HepG2 (cell line): Measurements from ENCODE around the gene RCOR1. TPM values are rescaled to one million over a fixed set of nuclear protein-coding genes. Genes with fewer than 3 reads are reported as not detected.

Experiments used
- ATF1 ChIP-seq: IDR thresholded peaks from 2 replicates; pipeline ENCODE4 v1.6.1; 2016; ENCODE audit warnings: mild to moderate bottlenecking, control low read depth
- ELF3 ChIP-seq: IDR thresholded peaks from 2 replicates; pipeline ENCODE4 v1.6.1; 2016; ENCODE audit warnings: missing genetic modification reagents, missing compliant biosample characterization
- HOXA7 ChIP-seq: sonication (generic); formaldehyde crosslinking; IDR thresholded peaks from 2 replicates; pipeline ENCODE4 v1.8.1; 2022; ENCODE audit warnings: mild to moderate bottlenecking, missing genetic modification reagents, moderate library complexity
- SALL1 ChIP-seq: sonication (generic); formaldehyde crosslinking; IDR thresholded peaks from 2 replicates; pipeline ENCODE4 v1.8.0; 2022; ENCODE audit warnings: mild to moderate bottlenecking, missing genetic modification reagents
- SMC3 ChIP-seq: IDR thresholded peaks from 2 replicates; pipeline ENCODE4 v1.6.1; 2011; ENCODE audit warnings: low read length, improper control_type of control experiment
- SRF ChIP-seq: IDR thresholded peaks from 2 replicates; pipeline ENCODE4 v1.6.1; 2011; ENCODE audit warnings: mild to moderate bottlenecking, low read depth, low read length, moderate library complexity
- ZBTB10 ChIP-seq: sonication (generic); formaldehyde crosslinking; IDR thresholded peaks from 2 replicates; pipeline ENCODE4 v1.4.0; 2020; ENCODE audit warnings: missing genetic modification reagents, borderline replicate concordance
- ZFX ChIP-seq: sonication (generic); formaldehyde crosslinking; IDR thresholded peaks from 2 replicates; pipeline ENCODE4 v1.4.0; 2020; ENCODE audit warnings: mild to moderate bottlenecking, low read depth, missing genetic modification reagents, moderate library complexity
- ZNF3 ChIP-seq: IDR thresholded peaks from 2 replicates; pipeline ENCODE4 v1.7.0; 2017; ENCODE audit warnings: inconsistent platforms
- ZNF510 ChIP-seq: sonication (generic); formaldehyde crosslinking; IDR thresholded peaks from 2 replicates; pipeline ENCODE4 v1.4.0; 2020; ENCODE audit warnings: low read depth, mild to moderate bottlenecking, missing genetic modification reagents
- ZNF7 ChIP-seq: IDR thresholded peaks from 2 replicates; pipeline ENCODE4 v1.6.1; 2016; ENCODE audit warnings: missing biosample characterization, missing genetic modification reagents
- polyA plus RNA-seq, 8 experiments: library from polyadenylated mRNA; depleted of rRNA in 3 of 8; stranded (reverse) in 7 of 8; unstranded in 1 of 8; fragments of >200 nt; fragmentation: Illumina TruSeq in 4 of 8; extraction: Trizol in 4 of 8; gene quantifications; 2 replicates each; pipeline versions ENCODE4 v1.2.1 to v1.2.3, GENCODE V29; 2011 to 2016; ENCODE audit warnings: low read depth in 4 of 8, missing spikeins in 1 of 8, mixed read lengths in 1 of 8; ENCODE audit not compliant: insufficient read depth in 1 of 8
- total RNA-seq, 5 experiments: library from RNA; depleted of rRNA; stranded (reverse); fragments of >200 nt; fragmentation: Illumina TruSeq; extraction: Trizol; gene quantifications; 2 replicates each; pipeline ENCODE4 v1.2.3, GENCODE V29; 2016; ENCODE audit warnings: low read depth in 1 of 5
- TF ChIP-seq, protein P1 (sequence below): sonication (generic); formaldehyde crosslinking; IDR thresholded peaks from 2 replicates; pipeline ENCODE4 v1.8.0; 2022; ENCODE audit warnings: missing genetic modification reagents, low read depth, mild to moderate bottlenecking, borderline replicate concordance
- TF ChIP-seq, protein P2 (sequence below): sonication (generic); formaldehyde crosslinking; IDR thresholded peaks from 2 replicates; pipeline ENCODE4 v1.4.0; 2020; ENCODE audit warnings: mild to moderate bottlenecking, missing genetic modification reagents
- TF ChIP-seq, protein P3 (sequence below): sonication (generic); formaldehyde crosslinking; IDR thresholded peaks from 2 replicates; pipeline ENCODE4 v1.4.0; 2020; ENCODE audit warnings: missing genetic modification reagents; ENCODE audit errors: not compliant biosample characterization
- TF ChIP-seq, protein P4 (sequence below): sonication (generic); formaldehyde crosslinking; conservative IDR thresholded peaks from 2 replicates; pipeline ENCODE4 v1.8.0; 2022; ENCODE audit warnings: low read depth, missing genetic modification reagents

Gene RCOR1
- total and polyA plus RNA-seq, 2 of the 13 experiments (the other 11 are each of a cell fraction or from before 2014, with no cell fraction given) = 10.2 to 11.1 TPM

GRCh38 chr14:102594514-102595175 lies 2.2 kb downstream of the RCOR1 start (continued):
- TF ChIP-seq, protein P1, sequence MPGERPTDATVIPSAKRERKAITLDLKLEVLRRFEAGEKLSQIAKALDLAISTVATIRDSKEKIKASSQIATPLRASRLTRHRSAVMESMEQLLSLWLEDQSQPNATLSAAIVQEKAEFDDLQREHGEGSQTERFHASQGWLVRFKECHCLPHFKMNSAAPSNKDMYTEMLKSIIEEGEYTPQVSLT (CRISPR knock-in tag) = no peak
- TF ChIP-seq ZFX (no peak), ZNF3 (CRISPR knock-in tag) (no peak), ZNF7 (CRISPR knock-in tag) (no peak), ZNF510 (no peak), SRF (0 out of 2 replicates have a peak, but pooled peaks have one; percentile 29), SALL1 (CRISPR knock-in tag) (no peak), HOXA7 (CRISPR knock-in tag) (no peak), ATF1 (CRISPR knock-in tag) (no peak), ELF3 (CRISPR knock-in tag) (no peak; the same call in 1 of the 2 replicates), SMC3 (peak; percentile 67), ZBTB10 (no peak)
- TF ChIP-seq, protein P2, sequence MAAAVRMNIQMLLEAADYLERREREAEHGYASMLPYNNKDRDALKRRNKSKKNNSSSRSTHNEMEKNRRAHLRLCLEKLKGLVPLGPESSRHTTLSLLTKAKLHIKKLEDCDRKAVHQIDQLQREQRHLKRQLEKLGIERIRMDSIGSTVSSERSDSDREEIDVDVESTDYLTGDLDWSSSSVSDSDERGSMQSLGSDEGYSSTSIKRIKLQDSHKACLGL (CRISPR knock-in tag) = no peak
- TF ChIP-seq, protein P3, sequence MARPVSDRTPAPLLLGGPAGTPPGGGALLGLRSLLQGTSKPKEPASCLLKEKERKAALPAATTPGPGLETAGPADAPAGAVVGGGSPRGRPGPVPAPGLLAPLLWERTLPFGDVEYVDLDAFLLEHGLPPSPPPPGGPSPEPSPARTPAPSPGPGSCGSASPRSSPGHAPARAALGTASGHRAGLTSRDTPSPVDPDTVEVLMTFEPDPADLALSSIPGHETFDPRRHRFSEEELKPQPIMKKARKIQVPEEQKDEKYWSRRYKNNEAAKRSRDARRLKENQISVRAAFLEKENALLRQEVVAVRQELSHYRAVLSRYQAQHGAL (CRISPR knock-in tag) = no peak
- TF ChIP-seq, protein P4, sequence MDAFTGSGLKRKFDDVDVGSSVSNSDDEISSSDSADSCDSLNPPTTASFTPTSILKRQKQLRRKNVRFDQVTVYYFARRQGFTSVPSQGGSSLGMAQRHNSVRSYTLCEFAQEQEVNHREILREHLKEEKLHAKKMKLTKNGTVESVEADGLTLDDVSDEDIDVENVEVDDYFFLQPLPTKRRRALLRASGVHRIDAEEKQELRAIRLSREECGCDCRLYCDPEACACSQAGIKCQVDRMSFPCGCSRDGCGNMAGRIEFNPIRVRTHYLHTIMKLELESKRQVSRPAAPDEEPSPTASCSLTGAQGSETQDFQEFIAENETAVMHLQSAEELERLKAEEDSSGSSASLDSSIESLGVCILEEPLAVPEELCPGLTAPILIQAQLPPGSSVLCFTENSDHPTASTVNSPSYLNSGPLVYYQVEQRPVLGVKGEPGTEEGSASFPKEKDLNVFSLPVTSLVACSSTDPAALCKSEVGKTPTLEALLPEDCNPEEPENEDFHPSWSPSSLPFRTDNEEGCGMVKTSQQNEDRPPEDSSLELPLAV (CRISPR knock-in tag) = no peak
